Measurements from ENCODE around the gene CDH13. TPM values are rescaled to one million over a fixed set of nuclear protein-coding genes. Genes with fewer than 3 reads are reported as not detected.

CDH13 gene
- total and polyA plus RNA-seq, 2 donors (not counting 3 experiments of a cell fraction or from before 2014, with no cell fraction given), result 96.6 to 124 TPM

DNA sequence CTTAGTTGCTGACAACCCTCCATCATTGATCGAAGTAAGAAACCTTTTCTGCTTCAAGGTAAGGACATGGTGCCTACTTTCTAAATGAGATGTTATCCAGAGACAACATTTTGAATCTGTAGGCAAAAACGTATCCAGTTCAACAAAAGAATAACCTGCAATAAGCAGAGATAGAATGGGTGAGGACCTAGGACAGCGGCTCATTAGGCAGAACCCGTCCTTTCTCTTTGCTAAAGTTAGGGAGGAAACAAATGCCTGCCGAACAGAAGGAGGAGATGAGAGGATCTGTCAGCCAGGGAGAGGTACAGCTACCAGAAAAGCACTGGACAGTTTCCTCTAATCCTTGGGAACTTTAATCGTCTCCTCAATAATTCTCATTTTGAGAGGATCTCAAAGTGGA lies 183.3 kb downstream of the CDH13 start:
- Histone ChIP-seq H3K27ac (ENCODE audit: insufficient read depth, low read depth, low read length) (no peak overlapping the region), H3K79me2 (ENCODE audit: control insufficient read depth, insufficient read depth, low read length) (no peaks in the 10 kb centered on the region), H3K9ac (replicated peaks; ENCODE audit: extremely low read depth, insufficient read depth, low read length) (no peak overlapping the region), H3K4me1 (ENCODE audit: control insufficient read depth, extremely low read depth, insufficient read depth, low read length) (peaks cover 22% of the 10 kb centered on the region), H2AFZ (ENCODE audit: low read depth, low read length) (no peak overlapping the region), H4K20me1 (replicated peaks; ENCODE audit: control insufficient read depth, extremely low read depth, insufficient read depth, low read length) (no peaks in the 10 kb centered on the region), H3K36me3 (ENCODE audit: control insufficient read depth in 2 of 2, extremely low read depth in 1 of 2, insufficient read depth in 2 of 2, low read length in 2 of 2) (no peaks in the 10 kb centered on the region), H3K4me2 (ENCODE audit: insufficient read depth, low read length) (no peak overlapping the region), H3K9me1 (replicated peaks; ENCODE audit: control insufficient read depth, extremely low read depth, insufficient read depth, low read length) (no peaks in the 10 kb centered on the region), H3K9me3 (replicated peaks; ENCODE audit: control insufficient read depth, insufficient read depth, low read length) (no peaks in the 10 kb centered on the region), H3K4me3 (replicated peaks in 1 of 3; ENCODE audit: insufficient read depth in 1 of 3, low read depth in 1 of 3, low read length in 3 of 3) (no peak overlapping the region), H3K27me3 (ENCODE audit: control insufficient read depth in 2 of 2, insufficient read depth in 2 of 2, low read length in 2 of 2) (no peaks in the 10 kb centered on the region)
- ChIA-PET POLR2A (no interaction called here), CTCF (no interaction called here)
- TF ChIP-seq JUN (IDR thresholded peaks at IDR 0.05; ENCODE audit: borderline replicate concordance, insufficient read depth, insufficient read length, low read depth) (no peak), CTCF (IDR thresholded peaks at IDR 0.05; ENCODE audit: extremely low read depth in 1 of 2, insufficient read depth in 1 of 2, low read depth in 1 of 2, low read length in 2 of 2) (no peak), FOS (IDR thresholded peaks at IDR 0.05; ENCODE audit: borderline replicate concordance, insufficient read depth, low read length) (no peak), MYC (IDR thresholded peaks at IDR 0.05; ENCODE audit: low read depth, low read length) (no peak), POLR2A (IDR thresholded peaks at IDR 0.05; ENCODE audit: low read depth, low read length) (no peak), EZH2 (IDR thresholded peaks at IDR 0.05; ENCODE audit: borderline replicate concordance, low read depth, low read length, severe bottlenecking) (no peak), GATA2 (IDR thresholded peaks at IDR 0.05; ENCODE audit: insufficient read depth, insufficient read length, low read depth, low read length) (no peak), POLR2AphosphoS5 (IDR thresholded peaks at IDR 0.05; ENCODE audit: insufficient read depth, low read depth, low read length) (no peak)
- TF ChIP-seq, protein P1, sequence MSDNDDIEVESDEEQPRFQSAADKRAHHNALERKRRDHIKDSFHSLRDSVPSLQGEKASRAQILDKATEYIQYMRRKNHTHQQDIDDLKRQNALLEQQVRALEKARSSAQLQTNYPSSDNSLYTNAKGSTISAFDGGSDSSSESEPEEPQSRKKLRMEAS (IDR thresholded peaks at IDR 0.05; ENCODE audit: insufficient read depth, insufficient read length), result no peak
- DNase-seq (ENCODE audit: low read depth, low spot score) (no peak), FAIRE-seq (no peak)
- dilution Hi-C loops (cut with MboI; ENCODE audit: extremely low pct_ligation_motif_present, low sequenced_read_pairs) (no loop called here), intact Hi-C loops (cut with micrococcal nuclease) (loop anchor here (5.0 to 10.0 kb wide), 2 partner anchors 173 to 255 kb away; no protein-coding TSS in a partner anchor)
- BruUV-seq (replicated peaks), result no TSS peak

Data from endothelial cell of umbilical vein (primary cell).